GM12878 (cell line): ENCODE data around the gene ADD1. TPM values are rescaled to one million over a fixed set of nuclear protein-coding genes. Genes with fewer than 3 reads are reported as not detected.

Experiments
- CHD2 ChIP-seq: IDR thresholded peaks from 2 replicates; pipeline ENCODE4 v1.6.1; 2011; ENCODE audit warnings: low read depth, low read length, improper control_type of control experiment, borderline replicate concordance
- KAT2A ChIP-seq: conservative IDR thresholded peaks from 2 replicates; pipeline ENCODE4 v1.6.1; 2011; ENCODE audit warnings: low read depth, low read length; ENCODE audit not compliant: control insufficient read depth
- MAX ChIP-seq: IDR thresholded peaks from 2 replicates; pipeline ENCODE4 v1.6.1; 2012; ENCODE audit warnings: low read depth, low read length, improper control_type of control experiment
- RUNX3 ChIP-seq: IDR thresholded peaks from 2 replicates; pipeline ENCODE4 v1.6.1; 2012; ENCODE audit warnings: low read length, inconsistent platforms
- SREBF2 ChIP-seq: IDR thresholded peaks from 2 replicates; pipeline ENCODE4 v1.6.1; 2012; ENCODE audit warnings: mild to moderate bottlenecking, low read length
- TBL1XR1 ChIP-seq: IDR thresholded peaks from 2 replicates; pipeline ENCODE4 v1.6.1; 2012; ENCODE audit warnings: low read depth, low read length, improper control_type of control experiment
- ZBED1 ChIP-seq: IDR thresholded peaks from 2 replicates; pipeline ENCODE4 v1.6.1; 2016; ENCODE audit warnings: borderline replicate concordance
- ZNF207 ChIP-seq: fragments of 450-650 bp; IDR thresholded peaks from 2 replicates; pipeline ENCODE4 v1.6.1; 2014; ENCODE audit warnings: antibody characterized with exemption, mild to moderate bottlenecking, borderline replicate concordance
- ZNF24 ChIP-seq: fragments of 450-650 bp; IDR thresholded peaks from 2 replicates; pipeline ENCODE4 v1.6.1; 2017; ENCODE audit warnings: antibody characterized with exemption, mild to moderate bottlenecking
- ZNF384 ChIP-seq: IDR thresholded peaks from 2 replicates; pipeline ENCODE4 v1.6.1; 2012; ENCODE audit warnings: low read depth, mild to moderate bottlenecking, low read length, improper control_type of control experiment, borderline replicate concordance
- ZNF622 ChIP-seq: fragments of 450-650 bp; IDR thresholded peaks from 2 replicates; pipeline ENCODE4 v1.6.1; 2017; ENCODE audit warnings: mild to moderate bottlenecking, inconsistent platforms
- polyA plus RNA-seq, 11 experiments: library from polyadenylated mRNA; depleted of rRNA in 4 of 11; unstranded in 6 of 11; stranded (reverse) in 5 of 11; fragments of >200 nt; fragmentation: Nextera tagmentation in 4 of 11; fragmentation: Illumina TruSeq in 1 of 11; extraction: Ambion mirVana in 4 of 11; extraction: Trizol in 1 of 11; gene quantifications; 1 replicate in 1 of 11; 2 replicates in 10 of 11; pipeline versions ENCODE4 v1.2.1 to v1.2.3, GENCODE V29; 2011 to 2016; ENCODE audit warnings: inconsistent platforms in 2 of 11, missing spikeins in 2 of 11, low read depth in 1 of 11
- total RNA-seq, 4 experiments: library from RNA; depleted of rRNA in 3 of 4; stranded (reverse); fragments of >200 nt in 3 of 4; fragmentation: Illumina TruSeq in 1 of 4; extraction: Trizol in 1 of 4; gene quantifications; 2 replicates each; pipeline versions ENCODE4 v1.2.1 to v1.2.3, GENCODE V29; 2013 to 2021
- TF ChIP-seq, protein P1 (sequence below): fragments of 450-650 bp; formaldehyde crosslinking; IDR thresholded peaks from 2 replicates; pipeline ENCODE4 v1.5.0; 2022; ENCODE audit warnings: mild to moderate bottlenecking, missing genetic modification characterization
- TF ChIP-seq, protein P2 (sequence below): fragments of 450-650 bp; conservative IDR thresholded peaks from 2 replicates; pipeline ENCODE4 v1.6.1; 2017; ENCODE audit warnings: mild to moderate bottlenecking, moderate library complexity
- TF ChIP-seq, protein P3 (sequence below): IDR thresholded peaks from 2 replicates; pipeline ENCODE4 v1.6.1; 2011; ENCODE audit warnings: low read depth, low read length, improper control_type of control experiment, borderline replicate concordance
- TF ChIP-seq, protein P4 (sequence below): fragments of 450-650 bp; IDR thresholded peaks from 2 replicates; pipeline ENCODE4 v1.6.1; 2016; ENCODE audit warnings: mild to moderate bottlenecking
- TF ChIP-seq, protein P5 (sequence below): fragments of 450-650 bp; formaldehyde crosslinking; IDR thresholded peaks from 2 replicates; pipeline ENCODE4 v1.4.0; 2020; ENCODE audit warnings: mild to moderate bottlenecking, moderate library complexity

Gene ADD1
- total and polyA plus RNA-seq, 10 of the 15 experiments (the other 5 are each of a cell fraction or from before 2014, with no cell fraction given): 21.6 to 182 (median 105) TPM

GRCh38 chr4:2931512-2932301 is 88.1 kb downstream of the ADD1 start (continued):
- TF ChIP-seq, protein P1, sequence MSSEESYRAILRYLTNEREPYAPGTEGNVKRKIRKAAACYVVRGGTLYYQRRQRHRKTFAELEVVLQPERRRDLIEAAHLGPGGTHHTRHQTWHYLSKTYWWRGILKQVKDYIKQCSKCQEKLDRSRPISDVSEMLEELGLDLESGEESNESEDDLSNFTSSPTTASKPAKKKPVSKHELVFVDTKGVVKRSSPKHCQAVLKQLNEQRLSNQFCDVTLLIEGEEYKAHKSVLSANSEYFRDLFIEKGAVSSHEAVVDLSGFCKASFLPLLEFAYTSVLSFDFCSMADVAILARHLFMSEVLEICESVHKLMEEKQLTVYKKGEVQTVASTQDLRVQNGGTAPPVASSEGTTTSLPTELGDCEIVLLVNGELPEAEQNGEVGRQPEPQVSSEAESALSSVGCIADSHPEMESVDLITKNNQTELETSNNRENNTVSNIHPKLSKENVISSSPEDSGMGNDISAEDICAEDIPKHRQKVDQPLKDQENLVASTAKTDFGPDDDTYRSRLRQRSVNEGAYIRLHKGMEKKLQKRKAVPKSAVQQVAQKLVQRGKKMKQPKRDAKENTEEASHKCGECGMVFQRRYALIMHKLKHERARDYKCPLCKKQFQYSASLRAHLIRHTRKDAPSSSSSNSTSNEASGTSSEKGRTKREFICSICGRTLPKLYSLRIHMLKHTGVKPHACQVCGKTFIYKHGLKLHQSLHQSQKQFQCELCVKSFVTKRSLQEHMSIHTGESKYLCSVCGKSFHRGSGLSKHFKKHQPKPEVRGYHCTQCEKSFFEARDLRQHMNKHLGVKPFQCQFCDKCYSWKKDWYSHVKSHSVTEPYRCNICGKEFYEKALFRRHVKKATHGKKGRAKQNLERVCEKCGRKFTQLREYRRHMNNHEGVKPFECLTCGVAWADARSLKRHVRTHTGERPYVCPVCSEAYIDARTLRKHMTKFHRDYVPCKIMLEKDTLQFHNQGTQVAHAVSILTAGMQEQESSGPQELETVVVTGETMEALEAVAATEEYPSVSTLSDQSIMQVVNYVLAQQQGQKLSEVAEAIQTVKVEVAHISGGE (CRISPR knock-in tag): no peak
- TF ChIP-seq CHD2 (no peak), KAT2A (no peak), ZBED1 (no peak), SREBF2 (no peak), TBL1XR1 (peak; percentile 39; the same call in 1 of the 2 replicates), ZNF622 (no peak), RUNX3 (no peak), ZNF207 (no peak), MAX (peak; percentile 71; the same call in 1 of the 2 replicates), ZNF384 (no peak), ZNF24 (no peak)
- TF ChIP-seq, protein P2, sequence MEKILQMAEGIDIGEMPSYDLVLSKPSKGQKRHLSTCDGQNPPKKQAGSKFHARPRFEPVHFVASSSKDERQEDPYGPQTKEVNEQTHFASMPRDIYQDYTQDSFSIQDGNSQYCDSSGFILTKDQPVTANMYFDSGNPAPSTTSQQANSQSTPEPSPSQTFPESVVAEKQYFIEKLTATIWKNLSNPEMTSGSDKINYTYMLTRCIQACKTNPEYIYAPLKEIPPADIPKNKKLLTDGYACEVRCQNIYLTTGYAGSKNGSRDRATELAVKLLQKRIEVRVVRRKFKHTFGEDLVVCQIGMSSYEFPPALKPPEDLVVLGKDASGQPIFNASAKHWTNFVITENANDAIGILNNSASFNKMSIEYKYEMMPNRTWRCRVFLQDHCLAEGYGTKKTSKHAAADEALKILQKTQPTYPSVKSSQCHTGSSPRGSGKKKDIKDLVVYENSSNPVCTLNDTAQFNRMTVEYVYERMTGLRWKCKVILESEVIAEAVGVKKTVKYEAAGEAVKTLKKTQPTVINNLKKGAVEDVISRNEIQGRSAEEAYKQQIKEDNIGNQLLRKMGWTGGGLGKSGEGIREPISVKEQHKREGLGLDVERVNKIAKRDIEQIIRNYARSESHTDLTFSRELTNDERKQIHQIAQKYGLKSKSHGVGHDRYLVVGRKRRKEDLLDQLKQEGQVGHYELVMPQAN: no peak
- TF ChIP-seq, protein P3, sequence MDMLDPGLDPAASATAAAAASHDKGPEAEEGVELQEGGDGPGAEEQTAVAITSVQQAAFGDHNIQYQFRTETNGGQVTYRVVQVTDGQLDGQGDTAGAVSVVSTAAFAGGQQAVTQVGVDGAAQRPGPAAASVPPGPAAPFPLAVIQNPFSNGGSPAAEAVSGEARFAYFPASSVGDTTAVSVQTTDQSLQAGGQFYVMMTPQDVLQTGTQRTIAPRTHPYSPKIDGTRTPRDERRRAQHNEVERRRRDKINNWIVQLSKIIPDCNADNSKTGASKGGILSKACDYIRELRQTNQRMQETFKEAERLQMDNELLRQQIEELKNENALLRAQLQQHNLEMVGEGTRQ: no peak
- TF ChIP-seq, protein P4, sequence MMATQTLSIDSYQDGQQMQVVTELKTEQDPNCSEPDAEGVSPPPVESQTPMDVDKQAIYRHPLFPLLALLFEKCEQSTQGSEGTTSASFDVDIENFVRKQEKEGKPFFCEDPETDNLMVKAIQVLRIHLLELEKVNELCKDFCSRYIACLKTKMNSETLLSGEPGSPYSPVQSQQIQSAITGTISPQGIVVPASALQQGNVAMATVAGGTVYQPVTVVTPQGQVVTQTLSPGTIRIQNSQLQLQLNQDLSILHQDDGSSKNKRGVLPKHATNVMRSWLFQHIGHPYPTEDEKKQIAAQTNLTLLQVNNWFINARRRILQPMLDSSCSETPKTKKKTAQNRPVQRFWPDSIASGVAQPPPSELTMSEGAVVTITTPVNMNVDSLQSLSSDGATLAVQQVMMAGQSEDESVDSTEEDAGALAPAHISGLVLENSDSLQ: peak; percentile 51; the same call in 1 of the 2 replicates
- TF ChIP-seq, protein P5, sequence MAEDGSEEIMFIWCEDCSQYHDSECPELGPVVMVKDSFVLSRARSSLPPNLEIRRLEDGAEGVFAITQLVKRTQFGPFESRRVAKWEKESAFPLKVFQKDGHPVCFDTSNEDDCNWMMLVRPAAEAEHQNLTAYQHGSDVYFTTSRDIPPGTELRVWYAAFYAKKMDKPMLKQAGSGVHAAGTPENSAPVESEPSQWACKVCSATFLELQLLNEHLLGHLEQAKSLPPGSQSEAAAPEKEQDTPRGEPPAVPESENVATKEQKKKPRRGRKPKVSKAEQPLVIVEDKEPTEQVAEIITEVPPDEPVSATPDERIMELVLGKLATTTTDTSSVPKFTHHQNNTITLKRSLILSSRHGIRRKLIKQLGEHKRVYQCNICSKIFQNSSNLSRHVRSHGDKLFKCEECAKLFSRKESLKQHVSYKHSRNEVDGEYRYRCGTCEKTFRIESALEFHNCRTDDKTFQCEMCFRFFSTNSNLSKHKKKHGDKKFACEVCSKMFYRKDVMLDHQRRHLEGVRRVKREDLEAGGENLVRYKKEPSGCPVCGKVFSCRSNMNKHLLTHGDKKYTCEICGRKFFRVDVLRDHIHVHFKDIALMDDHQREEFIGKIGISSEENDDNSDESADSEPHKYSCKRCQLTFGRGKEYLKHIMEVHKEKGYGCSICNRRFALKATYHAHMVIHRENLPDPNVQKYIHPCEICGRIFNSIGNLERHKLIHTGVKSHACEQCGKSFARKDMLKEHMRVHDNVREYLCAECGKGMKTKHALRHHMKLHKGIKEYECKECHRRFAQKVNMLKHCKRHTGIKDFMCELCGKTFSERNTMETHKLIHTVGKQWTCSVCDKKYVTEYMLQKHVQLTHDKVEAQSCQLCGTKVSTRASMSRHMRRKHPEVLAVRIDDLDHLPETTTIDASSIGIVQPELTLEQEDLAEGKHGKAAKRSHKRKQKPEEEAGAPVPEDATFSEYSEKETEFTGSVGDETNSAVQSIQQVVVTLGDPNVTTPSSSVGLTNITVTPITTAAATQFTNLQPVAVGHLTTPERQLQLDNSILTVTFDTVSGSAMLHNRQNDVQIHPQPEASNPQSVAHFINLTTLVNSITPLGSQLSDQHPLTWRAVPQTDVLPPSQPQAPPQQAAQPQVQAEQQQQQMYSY (CRISPR knock-in tag): no peak
